ENCODE data around the gene SH3RF2.
A peak's percentile ranks its signal among the peaks of the same experiment; 100 is the strongest.

DNA sequence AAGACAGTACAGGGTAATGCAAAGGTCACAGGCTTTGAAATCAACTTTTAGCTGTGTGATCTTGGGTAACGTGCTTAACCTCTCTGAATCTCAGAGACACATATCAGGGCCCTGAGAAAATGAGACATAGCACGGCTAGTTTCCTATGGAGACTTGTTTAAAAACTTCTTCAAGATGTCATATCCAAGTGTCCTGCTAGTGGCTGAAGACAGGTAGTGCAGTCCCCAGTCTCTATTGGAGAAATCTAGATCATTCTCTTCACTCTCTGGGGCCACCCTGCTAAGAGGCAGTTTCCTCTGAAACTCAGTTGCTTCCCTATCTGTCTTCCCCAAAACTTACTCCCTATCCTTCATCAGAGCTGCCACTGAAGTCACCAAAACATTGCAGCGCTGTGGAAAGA lies 33.3 kb upstream of the SH3RF2 start:
- TF ChIP-seq EP300 (IDR thresholded peaks at IDR 0.05; ENCODE audit: low read depth) (no peak), POLR2AphosphoS5 (IDR thresholded peaks at IDR 0.05) (no peak)
- TF ChIP-seq, protein P1, sequence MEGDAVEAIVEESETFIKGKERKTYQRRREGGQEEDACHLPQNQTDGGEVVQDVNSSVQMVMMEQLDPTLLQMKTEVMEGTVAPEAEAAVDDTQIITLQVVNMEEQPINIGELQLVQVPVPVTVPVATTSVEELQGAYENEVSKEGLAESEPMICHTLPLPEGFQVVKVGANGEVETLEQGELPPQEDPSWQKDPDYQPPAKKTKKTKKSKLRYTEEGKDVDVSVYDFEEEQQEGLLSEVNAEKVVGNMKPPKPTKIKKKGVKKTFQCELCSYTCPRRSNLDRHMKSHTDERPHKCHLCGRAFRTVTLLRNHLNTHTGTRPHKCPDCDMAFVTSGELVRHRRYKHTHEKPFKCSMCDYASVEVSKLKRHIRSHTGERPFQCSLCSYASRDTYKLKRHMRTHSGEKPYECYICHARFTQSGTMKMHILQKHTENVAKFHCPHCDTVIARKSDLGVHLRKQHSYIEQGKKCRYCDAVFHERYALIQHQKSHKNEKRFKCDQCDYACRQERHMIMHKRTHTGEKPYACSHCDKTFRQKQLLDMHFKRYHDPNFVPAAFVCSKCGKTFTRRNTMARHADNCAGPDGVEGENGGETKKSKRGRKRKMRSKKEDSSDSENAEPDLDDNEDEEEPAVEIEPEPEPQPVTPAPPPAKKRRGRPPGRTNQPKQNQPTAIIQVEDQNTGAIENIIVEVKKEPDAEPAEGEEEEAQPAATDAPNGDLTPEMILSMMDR (IDR thresholded peaks at IDR 0.05): peak; percentile 19 to 42 (median 31)
